PFSK-1 (cell line): ENCODE data around the gene TXLNB.

Experiments used
- FOXP2 ChIP-seq: optimal IDR thresholded peaks from 2 replicates; pipeline ENCODE3; 2011; ENCODE audit warnings: borderline replicate concordance, control low read depth, inconsistent platforms; ENCODE audit not compliant: insufficient read depth; ENCODE audit errors: extremely low read length, extremely low read depth
- POLR2AphosphoS5 ChIP-seq: IDR thresholded peaks from 2 replicates; pipeline ENCODE4 v1.6.1; 2012; ENCODE audit warnings: low read depth, mild to moderate bottlenecking, control low read depth, low read length, moderate library complexity
- SIN3A ChIP-seq: IDR thresholded peaks from 2 replicates; pipeline ENCODE4 v1.6.1; 2012; ENCODE audit warnings: mild to moderate bottlenecking, low read length, moderate library complexity, borderline replicate concordance; ENCODE audit not compliant: insufficient read depth
- TF ChIP-seq, protein P1 (sequence below), 2 experiments: IDR thresholded peaks; 2 replicates each; pipeline versions ENCODE4 v1.6.1 to v1.8.0; 2011 to 2012; ENCODE audit warnings: low read depth in 2 of 2, low read length in 2 of 2, control low read depth in 1 of 2, inconsistent platforms in 1 of 2, mild to moderate bottlenecking in 1 of 2, moderate library complexity in 1 of 2; ENCODE audit not compliant: insufficient read depth in 1 of 2

DNA sequence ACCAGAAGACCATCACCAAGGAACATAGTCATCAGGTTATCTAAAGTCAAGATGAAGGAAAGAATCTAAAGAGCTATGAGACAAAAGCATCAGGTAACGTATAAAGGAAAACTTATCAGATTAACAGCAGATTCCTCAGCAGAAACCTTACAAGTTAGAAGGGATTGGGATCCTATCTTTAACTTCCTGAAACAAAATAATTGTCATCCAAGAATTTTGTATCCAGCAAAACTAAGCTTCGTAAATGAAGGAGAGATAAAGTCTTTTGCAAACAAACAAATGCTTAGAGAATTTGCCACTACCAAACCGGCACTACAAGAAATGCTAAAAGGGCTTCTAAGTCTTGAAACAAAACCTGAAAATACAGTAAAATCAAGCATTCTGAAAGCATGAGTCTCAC, 86.0 kb downstream of the TXLNB start:
- TF ChIP-seq POLR2AphosphoS5 (no peak), SIN3A (no peak), FOXP2 (no peak)
- TF ChIP-seq, protein P1, sequence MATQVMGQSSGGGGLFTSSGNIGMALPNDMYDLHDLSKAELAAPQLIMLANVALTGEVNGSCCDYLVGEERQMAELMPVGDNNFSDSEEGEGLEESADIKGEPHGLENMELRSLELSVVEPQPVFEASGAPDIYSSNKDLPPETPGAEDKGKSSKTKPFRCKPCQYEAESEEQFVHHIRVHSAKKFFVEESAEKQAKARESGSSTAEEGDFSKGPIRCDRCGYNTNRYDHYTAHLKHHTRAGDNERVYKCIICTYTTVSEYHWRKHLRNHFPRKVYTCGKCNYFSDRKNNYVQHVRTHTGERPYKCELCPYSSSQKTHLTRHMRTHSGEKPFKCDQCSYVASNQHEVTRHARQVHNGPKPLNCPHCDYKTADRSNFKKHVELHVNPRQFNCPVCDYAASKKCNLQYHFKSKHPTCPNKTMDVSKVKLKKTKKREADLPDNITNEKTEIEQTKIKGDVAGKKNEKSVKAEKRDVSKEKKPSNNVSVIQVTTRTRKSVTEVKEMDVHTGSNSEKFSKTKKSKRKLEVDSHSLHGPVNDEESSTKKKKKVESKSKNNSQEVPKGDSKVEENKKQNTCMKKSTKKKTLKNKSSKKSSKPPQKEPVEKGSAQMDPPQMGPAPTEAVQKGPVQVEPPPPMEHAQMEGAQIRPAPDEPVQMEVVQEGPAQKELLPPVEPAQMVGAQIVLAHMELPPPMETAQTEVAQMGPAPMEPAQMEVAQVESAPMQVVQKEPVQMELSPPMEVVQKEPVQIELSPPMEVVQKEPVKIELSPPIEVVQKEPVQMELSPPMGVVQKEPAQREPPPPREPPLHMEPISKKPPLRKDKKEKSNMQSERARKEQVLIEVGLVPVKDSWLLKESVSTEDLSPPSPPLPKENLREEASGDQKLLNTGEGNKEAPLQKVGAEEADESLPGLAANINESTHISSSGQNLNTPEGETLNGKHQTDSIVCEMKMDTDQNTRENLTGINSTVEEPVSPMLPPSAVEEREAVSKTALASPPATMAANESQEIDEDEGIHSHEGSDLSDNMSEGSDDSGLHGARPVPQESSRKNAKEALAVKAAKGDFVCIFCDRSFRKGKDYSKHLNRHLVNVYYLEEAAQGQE (IDR thresholded peaks at IDR 0.05; ENCODE audit: insufficient read depth in 1 of 2, low read depth in 2 of 2, low read length in 2 of 2): no peak
